PFSK-1 (cell line): ENCODE results near the gene HSF5.

Experiments used
- POLR2AphosphoS5 ChIP-seq: IDR thresholded peaks from 2 replicates; pipeline ENCODE4 v1.6.1; 2012; ENCODE audit warnings: low read depth, mild to moderate bottlenecking, control low read depth, low read length, moderate library complexity
- SIN3A ChIP-seq: IDR thresholded peaks from 2 replicates; pipeline ENCODE4 v1.6.1; 2012; ENCODE audit warnings: mild to moderate bottlenecking, low read length, moderate library complexity, borderline replicate concordance; ENCODE audit not compliant: insufficient read depth
- TAF1 ChIP-seq: IDR thresholded peaks from 2 replicates; pipeline ENCODE4 v1.6.1; 2012; ENCODE audit warnings: low read length, control low read depth, borderline replicate concordance; ENCODE audit not compliant: insufficient read depth
- TF ChIP-seq, protein P1 (sequence below), 2 experiments: IDR thresholded peaks; 2 replicates each; pipeline versions ENCODE4 v1.6.1 to v1.8.0; 2011 to 2012; ENCODE audit warnings: low read depth in 2 of 2, low read length in 2 of 2, control low read depth in 1 of 2, inconsistent platforms in 1 of 2, mild to moderate bottlenecking in 1 of 2, moderate library complexity in 1 of 2; ENCODE audit not compliant: insufficient read depth in 1 of 2

DNA sequence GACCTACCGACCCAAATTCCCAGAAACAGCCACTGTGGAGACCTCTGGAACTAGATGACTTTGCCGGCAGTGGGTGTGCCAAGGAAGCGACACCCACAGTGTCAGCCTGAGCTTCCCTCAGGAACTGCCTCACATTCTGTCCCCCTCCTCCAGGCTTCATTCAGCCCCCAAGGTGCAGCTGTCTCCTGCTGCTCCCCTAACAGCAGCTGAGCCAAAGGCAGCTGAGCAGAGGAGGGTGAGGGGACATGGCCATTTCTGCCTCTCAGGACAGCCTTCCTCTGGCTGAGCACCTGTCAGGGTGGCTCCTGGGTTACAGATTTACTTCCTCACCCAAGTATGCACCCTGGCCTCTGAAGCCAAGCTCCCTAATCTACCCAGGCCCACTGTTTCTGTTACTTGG lies 48.3 kb upstream of the HSF5 start:
- TF ChIP-seq, protein P1, sequence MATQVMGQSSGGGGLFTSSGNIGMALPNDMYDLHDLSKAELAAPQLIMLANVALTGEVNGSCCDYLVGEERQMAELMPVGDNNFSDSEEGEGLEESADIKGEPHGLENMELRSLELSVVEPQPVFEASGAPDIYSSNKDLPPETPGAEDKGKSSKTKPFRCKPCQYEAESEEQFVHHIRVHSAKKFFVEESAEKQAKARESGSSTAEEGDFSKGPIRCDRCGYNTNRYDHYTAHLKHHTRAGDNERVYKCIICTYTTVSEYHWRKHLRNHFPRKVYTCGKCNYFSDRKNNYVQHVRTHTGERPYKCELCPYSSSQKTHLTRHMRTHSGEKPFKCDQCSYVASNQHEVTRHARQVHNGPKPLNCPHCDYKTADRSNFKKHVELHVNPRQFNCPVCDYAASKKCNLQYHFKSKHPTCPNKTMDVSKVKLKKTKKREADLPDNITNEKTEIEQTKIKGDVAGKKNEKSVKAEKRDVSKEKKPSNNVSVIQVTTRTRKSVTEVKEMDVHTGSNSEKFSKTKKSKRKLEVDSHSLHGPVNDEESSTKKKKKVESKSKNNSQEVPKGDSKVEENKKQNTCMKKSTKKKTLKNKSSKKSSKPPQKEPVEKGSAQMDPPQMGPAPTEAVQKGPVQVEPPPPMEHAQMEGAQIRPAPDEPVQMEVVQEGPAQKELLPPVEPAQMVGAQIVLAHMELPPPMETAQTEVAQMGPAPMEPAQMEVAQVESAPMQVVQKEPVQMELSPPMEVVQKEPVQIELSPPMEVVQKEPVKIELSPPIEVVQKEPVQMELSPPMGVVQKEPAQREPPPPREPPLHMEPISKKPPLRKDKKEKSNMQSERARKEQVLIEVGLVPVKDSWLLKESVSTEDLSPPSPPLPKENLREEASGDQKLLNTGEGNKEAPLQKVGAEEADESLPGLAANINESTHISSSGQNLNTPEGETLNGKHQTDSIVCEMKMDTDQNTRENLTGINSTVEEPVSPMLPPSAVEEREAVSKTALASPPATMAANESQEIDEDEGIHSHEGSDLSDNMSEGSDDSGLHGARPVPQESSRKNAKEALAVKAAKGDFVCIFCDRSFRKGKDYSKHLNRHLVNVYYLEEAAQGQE (IDR thresholded peaks at IDR 0.05; ENCODE audit: insufficient read depth in 1 of 2, low read depth in 2 of 2, low read length in 2 of 2), result no peak
- TF ChIP-seq POLR2AphosphoS5 (no peak), TAF1 (no peak), SIN3A (no peak)
